Activated CD4-positive, alpha-beta T cell treated with anti-CD3 and anti-CD28 coated beads, Interleukin-2, amount 10 ng/mL, durations not matched to agents 7 days and 5 days (primary cell): ENCODE results near the gene TBX6. TPM values are rescaled to one million over a fixed set of nuclear protein-coding genes. Genes with fewer than 3 reads are reported as not detected.

ENCODE experiments used
- CTCF ChIA-PET: fragments of 350-600 bp; sonication (Branson Sonifier 250); formaldehyde crosslinking; loops from one replicate; lab custom pipeline; 2021; ENCODE audit warnings: antibody characterized with exemption; lab: Charles Lee
- POLR2A ChIA-PET: fragments of 350-600 bp; sonication (Branson Sonifier 250); formaldehyde crosslinking; loops from one replicate; lab custom pipeline; 2021; ENCODE audit warnings: antibody characterized with exemption; lab: Charles Lee
- DNase-seq: peaks from one replicate; pipeline ENCODE4 v3.0.0-alpha.2; 2020
- H3K27ac Mint-ChIP-seq: one replicate; pipeline ENCODE4 v1.8.0; 2021; ENCODE audit warnings: mild to moderate bottlenecking, moderate library complexity, mixed read lengths
- H3K27me3 Mint-ChIP-seq: one replicate; pipeline ENCODE4 v1.8.0; 2021; ENCODE audit warnings: mixed read lengths
- H3K36me3 Mint-ChIP-seq: one replicate; pipeline ENCODE4 v1.8.0; 2021; ENCODE audit warnings: low read depth, mixed read lengths
- H3K4me1 Mint-ChIP-seq: one replicate; pipeline ENCODE4 v1.8.0; 2021; ENCODE audit warnings: mixed read lengths
- H3K4me3 Mint-ChIP-seq: one replicate; pipeline ENCODE4 v1.8.0; 2021; ENCODE audit warnings: mild to moderate bottlenecking, moderate library complexity, mixed read lengths
- H3K9me3 Mint-ChIP-seq: one replicate; pipeline ENCODE4 v1.8.0; 2021; ENCODE audit warnings: mixed read lengths
- total RNA-seq, 2 experiments: library from RNA; stranded (reverse); gene quantifications; one replicate each; pipeline ENCODE4 v1.2.3, GENCODE V29; 2021

The TBX6 gene
- total RNA-seq, 2 experiments from 2014 or later = 1.2 to 1.7 TPM

DNA sequence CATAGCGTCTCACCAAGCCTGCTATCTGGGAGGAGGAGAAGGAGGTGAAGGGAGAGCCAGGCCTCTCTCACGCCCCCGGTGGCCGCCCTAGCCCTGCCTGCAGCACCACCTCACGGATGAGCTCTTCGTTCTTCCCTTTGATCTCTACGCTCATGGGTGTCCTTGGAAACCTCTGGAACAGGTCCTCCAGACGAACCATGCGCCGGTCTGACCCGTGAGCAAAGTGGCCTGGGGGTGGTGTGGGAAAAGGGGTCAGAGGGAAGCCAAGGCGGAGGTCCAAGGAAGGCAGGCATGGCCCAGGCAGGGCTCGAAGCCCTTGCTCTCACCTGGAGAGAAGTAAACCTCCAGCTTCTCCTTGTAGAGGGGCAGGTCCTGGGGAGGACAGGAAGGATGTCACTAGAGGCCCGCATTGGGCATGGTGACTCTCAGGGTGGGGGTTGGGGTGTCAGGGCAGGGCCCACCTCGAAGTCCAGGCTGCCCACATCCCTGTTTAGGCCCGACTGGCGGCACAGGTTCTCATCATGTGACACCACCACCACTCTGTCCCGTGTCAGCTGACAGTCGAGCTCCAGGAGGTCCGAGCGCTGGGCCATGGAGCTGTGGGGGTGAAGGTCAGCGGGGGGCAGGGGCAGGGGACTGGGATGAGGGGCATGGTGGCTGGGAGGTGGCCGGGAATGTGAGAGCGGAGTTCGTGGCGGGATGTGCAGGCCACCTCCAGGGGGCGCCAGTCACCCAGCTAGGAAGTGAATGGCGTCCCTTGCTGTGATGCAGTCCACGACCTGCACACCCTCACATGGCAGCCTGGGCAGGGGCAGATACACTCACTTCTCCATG, 20.7 kb upstream of the TBX6 start:
- Mint-ChIP-seq H3K36me3 (peaks cover 9% of the 10 kb centered on the region), H3K27me3 (no peaks in the 10 kb centered on the region), H3K9me3 (no peaks in the 10 kb centered on the region), H3K4me3 (no peak overlapping the region), H3K4me1 (peaks cover 10% of the 10 kb centered on the region), H3K27ac (peak overlapping the region; percentile 36)
- ChIA-PET CTCF (interaction anchor here (0.6 to 4.8 kb wide), 17 partner anchors 9 to 378 kb away, joined by 3 to 32 read pairs (median 6); partner anchors contain the start of genes DCTPP1, MAPK3, TBX6 and YPEL3), POLR2A (interaction anchor here (0.6 to 0.8 kb wide), 2 partner anchors 8 to 71 kb away, joined by 3 read pairs; partner anchors contain the start of gene CORO1A)
- DNase-seq = peak; percentile 68

DNA sequence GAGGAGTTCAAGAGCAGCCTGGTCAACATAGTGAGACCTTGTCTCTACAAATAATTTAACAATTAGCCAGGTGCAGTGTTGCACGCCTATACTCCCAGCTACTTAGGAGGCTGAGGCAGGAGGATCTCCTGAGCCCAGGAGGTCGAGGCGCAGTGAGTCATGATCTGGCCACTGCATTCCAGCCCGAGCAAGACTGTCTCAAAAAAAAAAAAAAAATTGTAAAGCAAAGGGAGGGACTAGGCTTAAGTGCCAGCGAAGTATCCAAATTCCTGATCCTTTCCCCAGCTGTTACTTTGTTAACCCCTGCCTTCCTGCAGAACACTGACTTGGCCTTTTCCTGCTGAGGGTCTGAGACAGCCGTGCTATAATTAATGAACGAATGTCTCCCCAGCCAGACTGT, 18.9 kb upstream of the TBX6 start:
- ChIA-PET CTCF (interaction anchor here (0.7 to 2.8 kb wide), 3 partner anchors 15 to 56 kb away, joined by 4 to 12 read pairs (median 4); partner anchors contain the start of gene YPEL3), POLR2A (no interaction called here)
- peaks cover 11% of the 10 kb centered on the region for H3K36me3 Mint-ChIP-seq
- no peaks in the 10 kb centered on the region for H3K27me3 Mint-ChIP-seq
- DNase-seq = no peak
- peaks cover 10% of the 10 kb centered on the region for H3K4me1 Mint-ChIP-seq
- no peaks in the 10 kb centered on the region for H3K9me3 Mint-ChIP-seq
- no peak overlapping the region for H3K27ac Mint-ChIP-seq
- no peak overlapping the region for H3K4me3 Mint-ChIP-seq

GRCh38 chr16:30108059-30108850, 16.5 kb upstream of the TBX6 start:
- Mint-ChIP-seq H3K27me3 (no peaks in the 10 kb centered on the region), H3K4me3 (no peak overlapping the region), H3K4me1 (peaks cover 7% of the 10 kb centered on the region), H3K36me3 (peaks cover 14% of the 10 kb centered on the region), H3K27ac (no peak overlapping the region), H3K9me3 (no peaks in the 10 kb centered on the region)
- no peak for DNase-seq
- ChIA-PET POLR2A (no interaction called here), CTCF (interaction anchor here (2.1 kb wide), 1 partner anchor 16 kb away, joined by 9 read pairs; the partner anchor contains the start of gene TBX6)

DNA sequence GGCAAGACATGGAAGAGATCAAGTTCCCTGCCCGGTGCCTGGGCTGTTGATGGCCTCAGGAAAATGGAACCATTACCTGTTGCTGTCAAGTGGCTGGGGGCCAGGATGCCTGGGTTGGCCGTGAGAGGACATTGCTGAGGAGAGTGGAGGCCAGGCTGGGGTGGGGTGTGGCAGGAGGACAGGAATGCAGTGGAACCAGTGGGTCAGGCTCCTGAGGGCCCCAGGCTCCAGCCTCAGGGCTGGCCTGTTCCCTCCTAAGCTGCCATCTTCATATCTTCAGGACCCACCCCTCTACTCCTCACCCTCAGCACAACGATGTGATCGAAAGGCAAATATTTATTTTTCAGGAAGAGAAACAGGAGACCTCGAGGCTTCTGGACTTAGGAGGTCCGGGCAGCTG, 12.8 kb upstream of the TBX6 start:
- Mint-ChIP-seq H3K27ac (no peak overlapping the region), H3K4me3 (no peak overlapping the region), H3K4me1 (no peaks in the 10 kb centered on the region), H3K36me3 (peaks cover 10% of the 10 kb centered on the region), H3K27me3 (no peaks in the 10 kb centered on the region), H3K9me3 (peaks cover 5% of the 10 kb centered on the region)
- POLR2A ChIA-PET = interaction anchor here (0.6 kb wide), 1 partner anchor 8 kb away, joined by 3 read pairs; no protein-coding TSS in a partner anchor
- DNase-seq = no peak
- CTCF ChIA-PET = interaction anchor here (1.4 to 3.9 kb wide), 2 partner anchors 8 to 12 kb away, joined by 6 to 21 read pairs; partner anchors contain the start of gene GDPD3

DNA sequence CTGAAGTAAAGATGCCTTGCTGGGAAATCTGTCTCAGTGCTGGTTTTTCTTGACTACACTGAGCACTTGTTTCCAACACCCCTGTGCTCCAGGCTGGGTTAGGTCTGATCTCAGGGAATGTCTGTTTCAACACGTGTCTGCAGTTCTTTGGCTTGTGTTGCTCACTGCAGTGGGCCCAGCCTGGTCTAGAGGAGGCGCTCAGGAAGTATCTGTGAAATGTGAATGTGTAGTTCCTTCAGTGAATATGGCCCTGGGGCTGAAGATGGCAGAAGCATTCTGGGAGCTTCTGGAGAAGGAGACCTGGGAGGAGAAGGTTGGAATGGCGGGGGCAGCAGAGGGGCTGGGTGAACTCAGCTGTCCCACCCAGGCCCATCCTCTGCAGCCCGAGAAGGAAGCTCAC, 12.4 kb upstream of the TBX6 start:
- CTCF ChIA-PET = interaction anchor here (1.4 to 3.9 kb wide), 2 partner anchors 8 to 11 kb away, joined by 6 to 21 read pairs; partner anchors contain the start of gene GDPD3
- H3K4me1 Mint-ChIP-seq = no peaks in the 10 kb centered on the region
- H3K4me3 Mint-ChIP-seq = no peak overlapping the region
- no peak overlapping the region for H3K27ac Mint-ChIP-seq
- peaks cover 5% of the 10 kb centered on the region for H3K9me3 Mint-ChIP-seq
- peaks cover 12% of the 10 kb centered on the region for H3K36me3 Mint-ChIP-seq
- POLR2A ChIA-PET = interaction anchor here (0.6 kb wide), 1 partner anchor 9 kb away, joined by 3 read pairs; no protein-coding TSS in a partner anchor
- H3K27me3 Mint-ChIP-seq = no peaks in the 10 kb centered on the region
- DNase-seq = no peak

- H3K9me3 Mint-ChIP-seq = peaks cover 26% of the 10 kb centered on the region
- no peaks in the 10 kb centered on the region for H3K27me3 Mint-ChIP-seq
- peak overlapping the region; percentile 94 for H3K27ac Mint-ChIP-seq
- ChIA-PET CTCF (interaction anchor here (1.0 to 2.3 kb wide), 3 partner anchors 13 to 333 kb away, joined by 3 to 11 read pairs (median 4); partner anchors contain the start of genes DCTPP1 and GDPD3), POLR2A (no interaction called here)
- H3K36me3 Mint-ChIP-seq = peaks cover 47% of the 10 kb centered on the region
- H3K4me3 Mint-ChIP-seq = peak overlapping the region; percentile 67
- peak; percentile 26 for DNase-seq
- peaks cover 41% of the 10 kb centered on the region for H3K4me1 Mint-ChIP-seq
Measured at GRCh38 chr16:30096862-30097563, 5.3 kb upstream of the TBX6 start.

DNA sequence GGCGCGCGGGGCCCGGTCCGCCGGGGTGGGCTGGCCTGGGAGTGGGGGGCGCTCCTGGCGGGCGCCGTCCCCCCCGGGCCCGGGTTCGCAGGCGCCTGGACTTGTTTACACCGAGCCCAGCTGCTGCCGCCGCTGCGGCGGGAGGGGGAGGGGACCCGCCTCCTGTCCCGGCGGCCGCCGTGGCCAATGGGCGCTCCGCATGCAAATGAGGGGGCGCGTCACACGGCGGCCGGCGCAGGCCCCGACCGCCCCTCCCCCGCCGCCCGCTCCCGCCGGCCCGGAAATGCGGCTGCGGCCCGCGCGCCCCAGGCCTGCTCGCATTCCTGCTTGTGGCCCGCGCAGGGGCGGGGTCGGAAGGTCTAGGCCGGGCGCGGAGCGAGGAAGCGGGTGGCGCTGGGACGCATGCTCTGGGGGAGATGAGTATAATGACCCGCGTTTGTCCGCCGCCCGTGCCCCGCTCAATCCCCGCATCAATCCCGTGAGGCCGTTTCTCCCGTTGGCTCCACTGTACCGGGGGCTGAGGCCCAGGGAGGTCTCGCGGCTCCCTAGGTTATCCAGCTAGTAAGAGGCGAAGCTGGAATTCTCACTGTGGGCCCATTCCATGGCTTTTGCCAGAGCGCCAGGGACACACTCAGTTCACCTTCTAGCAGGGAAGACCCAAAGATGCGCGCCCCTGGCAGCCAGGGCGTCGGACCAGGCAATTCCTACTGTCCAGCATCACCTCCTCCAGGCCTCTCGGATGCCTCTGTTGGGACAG, 4.6 kb upstream of the TBX6 start, which contains the start of gene YPEL3:
YPEL3 (minus strand) TSS at position 109 of the 757 bp plus-strand sequence. CDS start 731 bp downstream, outside the sequence.
- Mint-ChIP-seq H3K36me3 (peaks cover 47% of the 10 kb centered on the region), H3K4me1 (peaks cover 48% of the 10 kb centered on the region), H3K27me3 (no peaks in the 10 kb centered on the region), H3K27ac (peak within 1 kb of the TSS; percentile 94), H3K4me3 (peak within 1 kb of the TSS; percentile 83), H3K9me3 (peaks cover 26% of the 10 kb centered on the region)
- ChIA-PET POLR2A (interaction anchor here (0.6 kb wide), 1 partner anchor 20 kb away, joined by 4 read pairs; no protein-coding TSS in a partner anchor), CTCF (interaction anchor here (0.6 to 2.3 kb wide), 4 partner anchors 14 to 333 kb away, joined by 3 to 11 read pairs (median 4); partner anchors contain the start of genes DCTPP1 and GDPD3)
- peak; percentile 92 for DNase-seq

DNA sequence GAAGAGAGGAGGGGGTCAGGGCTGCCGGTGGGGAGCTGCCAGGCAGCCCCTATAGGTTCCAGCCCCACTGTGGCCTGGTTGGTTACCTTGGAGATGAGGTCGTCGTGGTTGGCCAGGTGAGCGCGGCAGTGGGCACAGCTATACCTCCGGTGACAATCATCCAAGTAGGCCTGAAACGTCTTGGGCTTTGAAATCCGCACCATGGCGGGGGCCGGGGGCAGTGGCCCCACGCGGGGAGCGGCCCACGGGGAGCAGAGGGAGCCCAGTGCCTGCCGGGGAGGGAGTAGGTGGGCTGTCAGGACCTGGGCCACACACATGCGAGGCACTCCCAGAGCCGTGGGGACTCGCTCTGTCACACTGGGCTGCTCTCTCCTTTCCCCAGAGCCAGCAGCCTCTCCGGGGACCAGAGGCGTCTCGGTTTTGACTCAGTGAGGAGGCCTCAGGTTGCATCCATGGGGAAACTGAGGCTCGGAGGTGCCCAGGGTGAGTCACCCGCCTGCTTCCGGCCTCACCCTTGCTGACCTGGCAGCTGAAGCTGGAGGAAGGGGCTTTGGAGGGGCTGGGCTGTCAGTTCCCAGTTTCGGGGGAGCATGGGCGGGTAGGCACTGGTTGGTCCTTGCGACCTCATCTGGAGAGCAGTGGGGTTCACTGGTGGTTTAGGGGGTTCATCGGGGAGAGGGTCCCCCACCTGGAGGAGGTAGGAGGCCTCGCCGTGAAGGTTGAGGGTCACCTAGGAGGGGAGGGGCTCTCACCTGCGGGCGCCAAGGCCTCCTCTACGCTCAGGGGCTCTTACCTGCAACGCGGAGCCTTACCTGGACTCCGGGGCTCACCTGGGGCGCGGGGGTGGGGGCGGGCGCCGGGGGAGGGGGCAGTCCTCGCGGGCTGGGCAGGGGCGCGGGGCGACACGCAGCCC, 3.7 kb upstream of the TBX6 start:
- DNase-seq = no peak
- CTCF ChIA-PET = interaction anchor here (0.6 to 8.0 kb wide), 5 partner anchors 15 to 334 kb away, joined by 3 to 112 read pairs (median 4); partner anchors contain the start of genes DCTPP1, GDPD3 and PPP4C
- peaks cover 51% of the 10 kb centered on the region for H3K4me1 Mint-ChIP-seq
- H3K27me3 Mint-ChIP-seq = no peaks in the 10 kb centered on the region
- peaks cover 22% of the 10 kb centered on the region for H3K9me3 Mint-ChIP-seq
- peak overlapping the region; percentile 83 for H3K4me3 Mint-ChIP-seq
- POLR2A ChIA-PET = interaction anchor here (0.6 kb wide), 1 partner anchor 19 kb away, joined by 4 read pairs; no protein-coding TSS in a partner anchor
- H3K27ac Mint-ChIP-seq = peak overlapping the region; percentile 92
- H3K36me3 Mint-ChIP-seq = peaks cover 47% of the 10 kb centered on the region

- Mint-ChIP-seq H3K27me3 (no peaks in the 10 kb centered on the region), H3K4me3 (peak overlapping the region; percentile 83), H3K36me3 (peaks cover 47% of the 10 kb centered on the region), H3K9me3 (peaks cover 21% of the 10 kb centered on the region), H3K4me1 (peaks cover 58% of the 10 kb centered on the region), H3K27ac (peak overlapping the region; percentile 92)
- no peak for DNase-seq
- ChIA-PET POLR2A (no interaction called here), CTCF (interaction anchor here (0.6 to 8.0 kb wide), 4 partner anchors 16 to 357 kb away, joined by 3 to 112 read pairs (median 25); partner anchors contain the start of genes ALDOA, GDPD3 and PPP4C)
Measured at GRCh38 chr16:30094541-30095165, 2.9 kb upstream of the TBX6 start.
